Middle frontal gyrus (tissue), 1 donor: ENCODE measurements around the gene IKZF2.

Experiments
- DNase-seq: peaks from one replicate; pipeline ENCODE4 v3.0.0-alpha.2; 2015; ENCODE audit warnings: low spot score; ENCODE audit errors: extremely low spot score

The IKZF2 gene

GRCh38 chr2:213151437-213152064 lies at the start of gene IKZF2:
Gene IKZF2 (minus strand): TSS chr2:213151612. CDS start chr2:213148629, 2,983 bp downstream.
- DNase-seq = peak; percentile 81

GRCh38 chr2:213199871-213200270 lies 48.5 kb upstream of the IKZF2 start:
- DNase-seq = no peak

GRCh38 chr2:213189001-213189899 lies 37.8 kb upstream of the IKZF2 start:
- no peak for DNase-seq

- no peak for DNase-seq
Measured at GRCh38 chr2:213188533-213188867, 37.1 kb upstream of the IKZF2 start.

GRCh38 chr2:213187833-213188532 lies 36.6 kb upstream of the IKZF2 start:
- DNase-seq = no peak

- DNase-seq = no peak
Measured at GRCh38 chr2:213187386-213187785, 36.0 kb upstream of the IKZF2 start.

- no peak for DNase-seq
Measured at GRCh38 chr2:213185147-213185822, 33.9 kb upstream of the IKZF2 start.

- DNase-seq = no peak
Measured at GRCh38 chr2:213181712-213182111, 30.3 kb upstream of the IKZF2 start.

GRCh38 chr2:213177679-213178078 lies 26.3 kb upstream of the IKZF2 start:
- DNase-seq = no peak

GRCh38 chr2:213175673-213176247 lies 24.3 kb upstream of the IKZF2 start:
- no peak for DNase-seq

- DNase-seq = no peak
Measured at GRCh38 chr2:213172641-213173040, 21.2 kb upstream of the IKZF2 start.

- DNase-seq = no peak
Measured at GRCh38 chr2:213171147-213171546, 19.7 kb upstream of the IKZF2 start.

GRCh38 chr2:213167271-213167930 lies 16.0 kb upstream of the IKZF2 start:
- no peak for DNase-seq

- no peak for DNase-seq
Measured at GRCh38 chr2:213166109-213166508, 14.7 kb upstream of the IKZF2 start.

GRCh38 chr2:213164263-213164662 lies 12.9 kb upstream of the IKZF2 start:
- no peak for DNase-seq

GRCh38 chr2:213162516-213163118 lies 11.2 kb upstream of the IKZF2 start:
- DNase-seq = no peak

- DNase-seq = no peak
Measured at GRCh38 chr2:213161759-213162515, 10.5 kb upstream of the IKZF2 start.

- DNase-seq = no peak
Measured at GRCh38 chr2:213159768-213160167, 8.4 kb upstream of the IKZF2 start.

GRCh38 chr2:213157242-213157641 lies 5.8 kb upstream of the IKZF2 start:
- DNase-seq = no peak

GRCh38 chr2:213156717-213157116 lies 5.3 kb upstream of the IKZF2 start:
- no peak for DNase-seq
